ENCODE data around the gene CD40. TPM values are rescaled to one million over a fixed set of nuclear protein-coding genes. Genes with fewer than 3 reads are reported as not detected.

The CD40 gene
- total RNA-seq, 1 experiment from 2014 or later = 13.7 TPM

- DNase-seq (ENCODE audit: low spot score) = no peak
These were observed 4.7 kb downstream of the CD40 start for GRCh38 chr20:46122516-46123481.

- no peak for DNase-seq (ENCODE audit: low spot score)
These were observed 5.5 kb downstream of the CD40 start for GRCh38 chr20:46123482-46124245.

- DNase-seq (ENCODE audit: low spot score) = no peak
These were observed 8.4 kb downstream of the CD40 start for GRCh38 chr20:46126440-46127056.

GRCh38 chr20:46127396-46128010, 9.4 kb downstream of the CD40 start:
- DNase-seq (ENCODE audit: low spot score) = no peak

- DNase-seq (ENCODE audit: low spot score) = no peak
These were observed 10.4 kb downstream of the CD40 start for GRCh38 chr20:46128310-46129151.

- no peak for DNase-seq (ENCODE audit: low spot score)
These were observed 11.9 kb downstream of the CD40 start for GRCh38 chr20:46129955-46130481.

- DNase-seq (ENCODE audit: low spot score) = no peak
These were observed 12.4 kb downstream of the CD40 start for GRCh38 chr20:46130534-46130933.

- peak; percentile 18 for DNase-seq (ENCODE audit: low spot score)
These were observed 13.3 kb downstream of the CD40 start for GRCh38 chr20:46131396-46131795.

GRCh38 chr20:46132705-46133120, 14.6 kb downstream of the CD40 start:
- peak; percentile 62 for DNase-seq (ENCODE audit: low spot score)

GRCh38 chr20:46133886-46134654, 16.0 kb downstream of the CD40 start:
- DNase-seq (ENCODE audit: low spot score) = no peak

- no peak for DNase-seq (ENCODE audit: low spot score)
These were observed 16.6 kb downstream of the CD40 start for GRCh38 chr20:46134716-46135115.

- DNase-seq (ENCODE audit: low spot score) = no peak
These were observed 17.9 kb downstream of the CD40 start for GRCh38 chr20:46135856-46136633.

GRCh38 chr20:46137816-46138215, 19.7 kb downstream of the CD40 start:
- DNase-seq (ENCODE audit: low spot score) = no peak

- no peak for DNase-seq (ENCODE audit: low spot score)
These were observed 21.3 kb downstream of the CD40 start for GRCh38 chr20:46139266-46139889.

- DNase-seq (ENCODE audit: low spot score) = no peak
These were observed 21.9 kb downstream of the CD40 start for GRCh38 chr20:46139908-46140482.

GRCh38 chr20:46142124-46142523, 24.0 kb downstream of the CD40 start:
- no peak for DNase-seq (ENCODE audit: low spot score)

GRCh38 chr20:46144432-46145025, 26.4 kb downstream of the CD40 start:
- no peak for DNase-seq (ENCODE audit: low spot score)

- DNase-seq (ENCODE audit: low spot score) = no peak
These were observed 27.6 kb downstream of the CD40 start for GRCh38 chr20:46145713-46146112.

All from H4 (cell line).